Suppressor macrophage treated with lipopolysaccharide for 4 hours (primary cell): ENCODE results near the gene SCAF1.

Experiments used
- DNase-seq: peaks from one replicate; pipeline ENCODE4 v3.0.0-alpha.2; 2020

SCAF1 gene

DNA sequence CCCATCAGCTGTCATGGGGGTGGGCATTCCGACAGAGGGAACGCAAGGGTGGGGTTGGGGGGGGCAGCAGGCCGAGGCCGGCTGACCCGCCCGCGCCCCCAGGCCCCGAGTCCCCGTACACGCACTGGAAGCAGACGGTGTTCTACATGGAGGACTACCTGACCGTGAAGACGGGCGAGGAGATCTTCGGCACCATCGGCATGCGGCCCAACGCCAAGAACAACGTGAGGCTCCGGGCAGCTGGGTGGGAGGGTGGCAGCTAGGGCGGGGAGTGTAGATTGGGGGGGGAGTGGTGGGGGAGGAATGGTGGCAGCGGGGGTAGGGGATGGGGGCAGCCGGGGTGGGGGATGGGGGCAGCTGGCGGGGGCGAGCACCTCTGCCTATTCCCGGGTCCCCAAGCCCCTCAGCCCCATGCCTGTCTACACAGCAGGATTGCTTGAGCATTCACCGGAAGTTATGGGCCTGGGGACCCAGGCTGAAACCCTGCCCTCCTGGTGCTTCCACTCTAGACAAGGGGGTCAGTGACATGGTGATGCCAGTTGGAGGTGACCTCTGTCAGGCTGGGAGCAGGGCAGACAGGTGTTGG is 44.6 kb downstream of the SCAF1 start:
- no peak for DNase-seq

DNA sequence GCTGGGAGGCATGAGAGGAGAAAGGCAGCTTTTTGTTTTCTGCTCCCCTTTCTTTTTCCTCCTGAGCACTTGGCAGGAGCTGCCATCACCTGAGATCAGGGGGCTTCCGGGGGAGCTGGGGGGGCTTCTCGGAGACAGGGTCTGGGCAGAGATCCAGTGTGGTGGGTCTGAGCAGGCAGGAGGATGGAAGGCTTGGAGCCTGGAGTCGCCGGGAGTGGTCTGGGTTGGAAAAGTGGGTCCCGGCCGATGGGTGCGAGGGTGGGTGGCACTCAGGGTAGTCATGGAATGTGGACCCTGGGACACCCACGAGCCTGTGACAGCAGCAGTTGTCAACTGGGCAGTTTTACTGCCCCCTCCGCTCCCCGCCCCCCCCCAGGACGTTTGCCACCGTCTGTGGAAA is 45.1 kb downstream of the SCAF1 start:
- DNase-seq: no peak

DNA sequence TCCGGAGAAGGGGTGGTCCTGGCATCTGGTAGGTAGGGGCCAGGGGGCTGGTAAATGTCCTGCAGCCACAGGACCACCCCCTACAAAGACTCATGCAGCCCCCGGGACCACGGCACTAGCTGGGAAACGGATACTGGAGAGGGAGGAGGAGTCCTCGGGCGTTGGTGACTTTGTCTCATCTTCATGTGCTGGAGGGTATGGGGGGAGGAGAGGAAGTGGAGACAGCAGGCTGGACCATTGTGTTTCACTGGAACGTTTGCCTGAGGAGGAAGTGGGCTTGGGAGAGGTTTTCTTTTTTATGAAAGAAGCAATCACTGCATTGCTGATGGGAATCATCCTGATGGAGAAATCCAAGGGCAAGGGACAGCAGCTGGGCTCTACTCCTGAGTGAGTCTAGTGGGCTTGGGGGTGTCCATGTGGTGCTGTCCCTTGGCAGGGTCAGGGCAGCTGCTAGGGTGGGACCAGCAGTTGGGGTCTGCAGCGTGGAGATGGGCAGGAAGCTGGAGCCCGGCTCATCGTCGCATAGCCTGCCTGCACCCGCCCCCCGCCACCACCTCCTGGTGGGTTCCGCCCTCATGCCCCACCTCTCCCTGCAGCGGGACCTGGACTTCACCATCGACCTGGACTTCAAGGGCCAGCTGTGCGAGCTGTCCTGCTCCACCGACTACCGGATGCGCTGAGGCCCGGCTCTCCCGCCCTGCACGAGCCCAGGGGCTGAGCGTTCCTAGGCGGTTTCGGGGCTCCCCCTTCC is 45.7 kb downstream of the SCAF1 start:
- DNase-seq: peak; percentile 46

DNA sequence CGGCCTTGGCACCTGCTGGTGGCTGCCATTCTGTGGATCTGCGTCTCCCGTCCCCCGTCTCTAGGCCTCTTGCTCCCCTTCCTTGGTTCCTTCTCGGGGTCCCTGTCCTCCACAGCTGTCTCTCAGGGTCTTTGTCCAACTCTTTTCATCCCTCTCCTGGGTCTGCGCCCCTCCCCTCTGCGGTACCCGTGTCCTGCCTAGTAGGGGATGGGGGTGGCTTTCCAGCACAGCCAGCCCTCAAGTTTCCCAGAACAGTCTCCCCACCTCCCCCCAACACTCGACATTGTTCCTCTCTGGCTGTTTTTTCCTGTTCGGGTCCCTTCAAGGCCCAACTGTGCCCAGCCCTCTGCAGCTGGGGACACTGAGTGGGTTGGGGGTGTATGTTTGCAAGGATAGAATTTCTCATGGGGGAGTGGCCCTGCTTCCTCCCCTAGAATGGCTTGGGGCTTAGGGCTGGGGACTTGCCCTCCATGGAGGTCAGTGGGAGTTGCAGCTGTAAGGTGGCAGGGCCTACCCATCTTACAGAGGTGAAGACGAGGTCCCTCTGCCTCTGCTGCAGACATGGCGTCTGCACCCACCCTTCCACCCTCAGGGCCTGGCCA is 46.6 kb downstream of the SCAF1 start:
- DNase-seq: no peak

DNA sequence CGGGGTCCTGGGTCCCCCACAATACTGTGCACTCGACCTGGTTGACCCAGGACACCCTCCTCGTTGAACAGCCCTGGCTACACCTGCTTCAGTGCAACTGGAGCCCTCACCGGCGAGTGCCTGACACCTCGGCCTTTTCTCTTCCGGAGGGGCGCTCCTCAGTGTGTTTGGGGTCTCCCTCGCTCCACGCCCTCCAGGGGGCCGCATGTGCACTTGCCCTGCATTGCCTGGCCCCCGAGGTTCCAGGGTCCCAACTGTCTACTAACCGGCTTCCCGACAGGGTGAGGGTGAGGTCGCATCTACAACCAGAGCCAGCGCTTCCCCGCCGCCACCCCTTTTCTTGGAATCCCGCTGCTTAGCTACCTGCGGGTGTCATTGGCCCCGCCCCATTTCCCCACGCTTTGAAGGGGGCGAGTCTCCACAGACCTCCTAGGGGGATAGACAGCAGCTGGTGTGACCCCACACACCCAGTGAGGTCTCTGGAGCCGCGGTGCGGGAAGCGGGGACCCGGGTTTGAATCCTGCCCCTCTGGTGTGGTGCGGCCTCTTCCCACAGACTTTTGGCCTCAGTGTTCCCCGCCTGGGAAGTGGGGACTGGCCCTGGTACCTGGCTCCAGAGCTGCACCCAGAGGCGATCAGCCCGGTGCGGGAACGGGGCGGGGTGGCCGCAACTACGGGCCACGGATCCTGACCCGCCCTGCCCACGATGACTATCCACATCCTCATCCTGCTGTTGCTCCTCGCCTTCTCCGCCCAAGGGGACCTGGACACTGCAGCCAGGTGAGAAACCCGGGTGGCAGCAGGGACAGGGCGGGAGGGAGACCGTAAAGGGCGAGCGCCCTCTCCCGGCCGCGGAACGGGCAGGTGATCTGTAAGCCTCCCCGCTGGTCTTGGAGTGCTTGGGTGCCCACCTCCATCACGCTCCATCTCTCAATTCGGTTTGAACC is 47.4 kb downstream of the SCAF1 start, which contains the start of gene ADM5:
Gene ADM5 (plus strand): TSS at position 462 of the 946 bp plus-strand sequence. CDS start 244 bp downstream, at position 706.
- no peak for DNase-seq

DNA sequence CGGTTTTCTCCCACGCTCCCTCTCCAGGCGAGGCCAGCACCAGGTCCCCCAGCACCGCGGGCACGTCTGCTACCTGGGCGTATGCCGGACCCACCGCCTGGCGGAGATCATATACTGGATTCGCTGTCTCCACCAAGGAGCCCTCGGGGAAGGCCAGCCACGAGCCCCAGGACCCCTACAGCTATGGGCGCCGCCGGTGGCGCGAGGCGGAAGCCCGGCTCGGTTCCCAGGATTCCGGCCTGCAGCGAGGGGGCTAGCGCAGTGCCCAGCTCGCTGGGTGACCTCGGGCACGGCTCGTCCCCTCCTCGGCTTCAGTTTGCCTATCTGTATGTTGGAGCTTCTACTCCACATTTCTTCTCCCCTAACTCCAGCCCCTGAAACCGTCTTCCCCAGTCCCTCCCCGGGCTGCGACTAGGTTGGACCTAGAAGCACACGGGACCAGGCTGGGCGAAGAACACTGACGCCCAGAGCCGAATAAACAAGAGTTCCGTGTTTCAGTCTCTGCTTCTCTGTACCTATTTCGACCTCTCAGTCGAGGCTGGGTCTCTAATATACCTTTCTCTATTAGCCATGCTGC is 48.2 kb downstream of the SCAF1 start:
- DNase-seq: no peak

DNA sequence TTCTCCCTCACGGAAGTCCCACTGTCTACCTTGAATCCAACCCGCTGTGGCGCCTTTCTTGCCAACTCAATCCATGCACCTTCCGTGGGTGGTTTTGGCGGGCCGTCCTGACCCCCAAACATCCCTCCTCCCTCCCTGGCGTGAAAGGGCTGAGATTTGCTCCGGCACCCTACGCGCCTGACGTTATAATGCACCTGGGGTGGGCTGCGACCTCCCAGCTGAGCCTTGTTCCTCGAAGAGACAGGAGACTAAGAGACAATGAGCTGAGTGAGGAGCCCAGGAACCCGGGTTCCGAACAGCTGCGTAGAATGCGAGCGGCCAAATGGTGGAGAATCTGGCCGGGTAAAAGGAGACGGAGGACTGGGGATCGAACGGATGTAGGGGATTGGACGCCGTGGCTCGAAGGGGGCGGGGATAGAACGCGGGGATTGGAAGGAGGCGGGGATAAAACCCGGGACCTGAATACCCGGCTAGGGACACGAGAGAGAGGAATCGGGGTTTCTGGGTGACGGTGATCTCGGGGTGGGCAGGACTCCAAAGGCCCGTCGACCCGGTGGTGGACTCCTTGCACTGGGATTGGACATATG is 48.7 kb downstream of the SCAF1 start, which contains the start of gene CPT1C:
Gene CPT1C (plus strand): TSS at position 461 of the 587 bp plus-strand sequence. CDS start 1,137 bp downstream, outside the sequence.
- DNase-seq: peak; percentile 17

DNA sequence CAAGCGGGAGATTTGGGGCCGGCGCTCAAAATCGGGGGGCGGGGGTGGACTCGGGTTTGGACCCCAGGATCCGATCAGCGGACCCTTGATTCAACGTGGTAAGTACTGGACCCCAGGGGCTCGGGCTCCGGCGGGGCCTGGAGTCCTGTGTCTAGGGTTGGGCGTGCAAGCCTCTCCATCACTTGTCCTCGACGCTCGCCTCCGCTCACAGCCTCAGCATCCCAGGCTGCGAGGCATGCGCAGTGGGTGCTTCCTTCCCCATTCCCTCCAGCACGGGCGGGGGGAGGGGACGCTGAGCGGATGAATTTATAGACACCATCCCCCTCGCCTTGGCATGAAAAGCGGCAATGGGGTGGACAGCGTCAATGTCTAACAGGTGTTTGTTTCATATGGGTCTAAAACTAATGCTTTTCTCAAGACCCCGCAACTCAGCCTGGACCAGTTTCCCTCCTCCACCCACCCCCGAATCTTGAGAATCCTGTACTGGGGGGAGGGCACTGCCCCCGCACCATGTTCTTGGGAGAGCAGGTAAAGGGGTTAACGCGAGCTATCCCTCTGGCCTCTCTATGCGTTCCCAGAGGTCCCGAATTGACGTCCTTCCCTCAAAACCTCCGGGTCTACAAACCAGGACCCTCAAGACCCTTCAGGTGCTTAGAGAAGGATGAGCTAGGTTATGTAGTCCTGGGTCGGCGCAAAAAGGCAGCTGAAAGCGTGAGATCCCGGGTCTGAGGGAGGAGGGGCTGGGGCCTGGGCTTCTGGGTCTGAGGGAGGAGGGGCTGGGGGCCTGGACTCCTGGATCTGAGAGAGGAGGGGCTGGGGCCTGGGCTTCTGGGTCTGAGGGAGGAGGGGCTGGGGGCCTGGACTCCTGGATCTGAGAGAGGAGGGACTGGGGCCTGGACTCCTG is 49.5 kb downstream of the SCAF1 start:
- DNase-seq: peak; percentile 14

DNA sequence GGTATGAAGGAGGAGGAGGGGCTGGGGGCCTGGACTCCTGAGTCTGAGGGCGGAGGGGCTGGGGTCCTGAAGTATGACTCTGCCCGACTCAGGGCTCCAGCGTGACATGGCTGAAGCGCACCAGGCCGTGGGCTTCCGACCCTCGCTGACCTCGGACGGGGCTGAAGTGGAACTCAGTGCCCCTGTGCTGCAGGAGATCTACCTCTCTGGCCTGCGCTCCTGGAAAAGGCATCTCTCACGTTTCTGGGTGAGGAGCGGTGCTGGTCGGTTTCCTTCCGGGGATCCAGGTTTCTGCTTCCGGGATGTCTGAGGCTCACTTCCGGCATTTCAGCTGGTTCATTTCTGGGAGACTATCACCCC is 50.1 kb downstream of the SCAF1 start:
- DNase-seq: no peak

DNA sequence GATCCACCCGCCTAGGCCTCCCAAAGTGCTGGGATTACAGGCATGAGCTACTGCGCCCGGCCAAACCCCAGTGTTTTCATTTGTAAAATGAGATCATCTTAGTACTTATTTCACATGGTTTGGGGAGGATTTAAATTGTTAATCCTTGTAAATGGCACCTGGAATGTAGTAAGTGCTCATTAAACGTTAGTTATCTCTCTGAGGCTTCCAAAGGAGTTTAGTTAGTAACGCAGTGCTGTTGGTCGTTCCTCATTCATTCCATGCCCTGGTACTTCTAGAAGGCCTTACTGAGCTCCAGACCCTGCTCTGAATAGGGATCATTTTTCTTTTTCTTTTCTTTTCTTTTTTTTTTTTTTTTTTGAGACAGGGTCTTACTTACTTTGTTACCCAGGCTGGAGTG is 54.1 kb downstream of the SCAF1 start:
- no peak for DNase-seq

DNA sequence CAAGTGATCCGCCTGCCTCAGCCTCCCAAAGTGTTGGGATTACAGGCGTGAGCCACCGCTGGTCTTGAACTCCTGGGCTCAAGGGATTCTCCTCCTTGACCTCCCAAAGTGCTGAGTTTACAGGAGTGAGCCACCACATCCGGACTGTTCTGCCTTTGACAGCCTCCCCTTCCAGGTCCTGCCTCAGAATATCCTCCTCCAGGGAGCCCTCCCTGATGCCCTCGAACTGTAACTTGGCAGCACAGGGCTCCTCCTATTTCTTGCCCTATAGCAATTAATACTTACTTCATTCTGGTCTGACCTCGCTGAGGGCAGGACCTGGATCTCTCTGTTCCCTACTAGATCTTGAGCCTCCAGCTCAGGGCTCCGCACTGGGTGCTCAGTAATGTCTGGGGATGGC is 54.9 kb downstream of the SCAF1 start:
- no peak for DNase-seq

DNA sequence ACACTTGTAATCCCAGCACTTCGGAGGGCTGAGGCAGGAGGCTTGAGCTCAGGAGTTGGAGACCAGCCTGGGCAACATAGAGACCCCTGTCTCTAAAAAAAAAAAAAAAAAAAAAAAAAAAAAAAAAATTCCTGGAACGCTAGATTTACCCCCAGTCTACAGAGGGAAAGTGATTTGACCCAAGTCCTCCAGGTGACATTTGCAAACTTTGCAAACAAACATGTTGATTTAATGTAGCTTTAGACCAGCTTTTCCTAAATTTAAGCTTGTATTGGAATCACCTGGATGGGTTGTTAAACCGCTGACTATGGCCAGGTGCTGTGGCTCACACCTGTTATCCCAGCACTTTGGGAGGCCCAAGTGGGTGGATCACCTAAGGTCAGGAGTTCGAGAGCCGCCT is 57.4 kb downstream of the SCAF1 start:
- no peak for DNase-seq

DNA sequence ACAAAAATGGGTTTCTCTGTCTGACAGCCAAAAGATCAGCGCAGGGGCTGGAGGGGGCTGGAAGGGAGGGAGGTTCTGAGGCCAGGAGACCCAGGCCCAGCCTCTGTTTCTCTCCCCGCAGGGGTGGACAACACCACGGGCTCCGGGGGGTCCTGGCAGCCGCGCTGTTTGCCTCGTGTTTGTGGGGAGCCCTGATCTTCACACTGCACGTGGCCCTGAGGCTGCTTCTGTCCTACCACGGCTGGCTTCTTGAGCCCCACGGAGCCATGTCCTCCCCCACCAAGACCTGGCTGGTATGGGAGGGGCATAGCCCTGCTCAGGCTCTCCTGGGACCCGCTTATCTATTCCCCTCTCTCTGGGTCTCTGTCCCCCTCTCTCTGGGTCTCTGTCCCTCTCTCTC is 58.6 kb downstream of the SCAF1 start:
- DNase-seq: no peak

DNA sequence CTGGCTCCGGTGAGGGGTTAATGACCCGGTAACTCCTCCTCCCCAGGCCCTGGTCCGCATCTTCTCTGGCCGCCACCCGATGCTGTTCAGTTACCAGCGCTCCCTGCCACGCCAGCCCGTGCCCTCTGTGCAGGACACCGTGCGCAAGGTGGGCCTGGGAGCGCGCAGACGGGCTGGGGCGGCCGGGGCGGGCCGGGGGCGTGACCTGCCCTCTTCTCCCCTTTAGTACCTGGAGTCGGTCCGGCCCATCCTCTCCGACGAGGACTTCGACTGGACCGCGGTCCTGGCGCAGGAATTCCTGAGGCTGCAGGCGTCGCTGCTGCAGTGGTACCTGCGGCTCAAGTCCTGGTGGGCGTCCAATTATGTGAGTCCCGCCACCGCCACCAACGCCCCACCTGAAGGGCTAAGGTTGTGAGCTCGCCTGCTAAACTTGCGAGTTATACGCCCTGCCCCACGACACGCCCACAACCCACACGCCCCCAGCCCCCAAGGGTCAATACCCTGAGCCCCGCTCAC is 59.3 kb downstream of the SCAF1 start:
- DNase-seq: no peak

DNA sequence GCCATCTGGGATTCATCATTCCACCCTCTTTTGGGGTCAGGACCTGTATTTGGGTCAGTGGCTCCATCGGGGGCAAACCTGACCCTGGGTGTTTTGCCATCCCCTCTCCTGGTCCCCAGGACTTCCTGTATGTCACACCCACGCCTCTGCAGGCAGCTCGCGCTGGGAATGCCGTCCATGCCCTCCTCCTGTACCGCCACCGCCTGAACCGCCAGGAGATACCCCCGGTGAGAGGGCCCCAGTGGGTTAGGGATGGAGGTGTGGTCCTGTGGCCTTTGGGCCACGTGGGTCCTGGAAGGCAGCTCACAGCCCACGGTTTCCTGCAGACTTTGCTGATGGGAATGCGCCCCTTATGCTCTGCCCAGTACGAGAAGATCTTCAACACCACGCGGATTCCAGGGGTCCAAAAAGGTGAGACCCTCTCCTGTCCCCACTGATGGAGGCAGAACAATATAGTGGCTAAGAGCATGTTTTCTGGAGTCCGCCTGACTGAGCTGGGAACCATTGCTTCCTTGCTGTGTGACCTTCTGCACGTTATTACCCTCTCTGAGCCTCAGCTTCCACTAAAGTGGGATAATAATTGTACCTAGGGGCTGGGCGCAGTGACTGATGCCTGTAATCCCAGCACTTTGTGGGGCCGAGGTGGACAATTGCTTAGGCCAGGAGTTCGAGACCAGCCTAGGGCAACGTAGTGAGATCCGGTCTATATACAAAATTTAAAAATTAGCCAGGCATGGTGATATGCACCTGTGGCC is 63.1 kb downstream of the SCAF1 start:
- DNase-seq: no peak

DNA sequence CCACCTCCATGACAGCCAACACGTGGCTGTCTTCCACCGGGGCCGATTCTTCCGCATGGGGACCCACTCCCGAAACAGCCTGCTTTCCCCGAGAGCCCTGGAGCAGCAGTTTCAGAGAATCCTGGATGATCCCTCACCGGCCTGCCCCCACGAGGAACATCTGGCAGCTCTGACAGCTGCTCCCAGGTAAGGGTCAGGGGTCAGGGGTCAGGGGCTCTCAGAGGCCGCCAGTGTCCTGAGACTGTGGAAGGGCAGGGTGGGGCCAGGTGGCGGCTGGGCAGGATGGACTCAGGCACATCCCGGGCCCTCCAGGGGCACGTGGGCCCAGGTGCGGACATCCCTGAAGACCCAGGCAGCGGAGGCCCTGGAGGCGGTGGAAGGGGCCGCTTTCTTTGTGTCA is 63.9 kb downstream of the SCAF1 start:
- no peak for DNase-seq
